Progenitor cell of endocrine pancreas (in vitro differentiated cells): Measurements from ENCODE around the gene MAP4. TPM values are rescaled to one million over a fixed set of nuclear protein-coding genes. Genes with fewer than 3 reads are reported as not detected.

Source experiments
- DNase-seq: peaks from one replicate; pipeline ENCODE4 v3.0.0; 2021; ENCODE audit warnings: low spot score; ENCODE audit not compliant: unreplicated experiment
- H3K27ac Mint-ChIP-seq: 2 replicates; pipeline ENCODE4 v1.8.0; 2021; ENCODE audit warnings: mild to moderate bottlenecking, moderate library complexity, mixed read lengths
- H3K27me3 Mint-ChIP-seq: 2 replicates; pipeline ENCODE4 v1.8.0; 2021; ENCODE audit warnings: mixed read lengths
- H3K36me3 Mint-ChIP-seq: 2 replicates; pipeline ENCODE4 v1.8.0; 2022; ENCODE audit warnings: mixed read lengths; ENCODE audit not compliant: insufficient read depth
- H3K4me1 Mint-ChIP-seq: 2 replicates; pipeline ENCODE4 v1.8.0; 2021; ENCODE audit warnings: low read depth, mixed read lengths
- H3K4me3 Mint-ChIP-seq: 2 replicates; pipeline ENCODE4 v1.8.0; 2021; ENCODE audit warnings: low read depth, mild to moderate bottlenecking, moderate library complexity, mixed read lengths
- H3K9me3 Mint-ChIP-seq: 2 replicates; pipeline ENCODE4 v1.8.0; 2021; ENCODE audit warnings: low read depth, mixed read lengths
- total RNA-seq: library from RNA; stranded (reverse); gene quantifications from 2 replicates; pipeline ENCODE4 v1.2.1, GENCODE V29; 2021
- TF ChIP-seq, protein P1 (sequence below): fragments of 200-600 bp; sonication (generic); IDR thresholded peaks from one replicate; pipeline ENCODE4 v1.5.0; 2021; ENCODE audit warnings: antibody characterized with exemption, mild to moderate bottlenecking; ENCODE audit not compliant: unreplicated experiment

Gene MAP4
- total RNA-seq, 1 donor from 2014 or later, result 121 TPM

DNA sequence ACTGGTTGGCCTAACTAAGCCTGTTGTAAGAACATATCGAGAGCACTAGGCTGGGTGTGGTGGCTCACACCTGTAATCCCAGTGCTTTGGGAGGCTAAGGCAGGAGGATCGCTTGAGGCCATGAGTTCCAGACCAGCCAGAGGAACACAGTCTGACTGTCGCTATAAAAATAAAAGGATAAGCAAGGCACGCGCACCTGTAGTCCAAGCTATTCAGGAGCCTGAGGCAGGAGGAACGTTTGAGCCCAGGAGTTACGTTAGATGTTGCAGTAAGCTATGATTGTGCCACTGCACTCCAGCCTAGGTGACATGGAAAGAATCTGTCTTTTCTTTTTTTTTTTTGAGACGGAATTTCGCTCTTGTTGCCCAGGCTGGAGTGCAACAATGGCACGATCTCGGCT is 24.9 kb downstream of the MAP4 start:
- TF ChIP-seq, protein P1, sequence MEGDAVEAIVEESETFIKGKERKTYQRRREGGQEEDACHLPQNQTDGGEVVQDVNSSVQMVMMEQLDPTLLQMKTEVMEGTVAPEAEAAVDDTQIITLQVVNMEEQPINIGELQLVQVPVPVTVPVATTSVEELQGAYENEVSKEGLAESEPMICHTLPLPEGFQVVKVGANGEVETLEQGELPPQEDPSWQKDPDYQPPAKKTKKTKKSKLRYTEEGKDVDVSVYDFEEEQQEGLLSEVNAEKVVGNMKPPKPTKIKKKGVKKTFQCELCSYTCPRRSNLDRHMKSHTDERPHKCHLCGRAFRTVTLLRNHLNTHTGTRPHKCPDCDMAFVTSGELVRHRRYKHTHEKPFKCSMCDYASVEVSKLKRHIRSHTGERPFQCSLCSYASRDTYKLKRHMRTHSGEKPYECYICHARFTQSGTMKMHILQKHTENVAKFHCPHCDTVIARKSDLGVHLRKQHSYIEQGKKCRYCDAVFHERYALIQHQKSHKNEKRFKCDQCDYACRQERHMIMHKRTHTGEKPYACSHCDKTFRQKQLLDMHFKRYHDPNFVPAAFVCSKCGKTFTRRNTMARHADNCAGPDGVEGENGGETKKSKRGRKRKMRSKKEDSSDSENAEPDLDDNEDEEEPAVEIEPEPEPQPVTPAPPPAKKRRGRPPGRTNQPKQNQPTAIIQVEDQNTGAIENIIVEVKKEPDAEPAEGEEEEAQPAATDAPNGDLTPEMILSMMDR, result no peak
- no peak for DNase-seq
- Mint-ChIP-seq H3K9me3 (no peaks in the 10 kb centered on the region), H3K4me1 (peaks cover 7% of the 10 kb centered on the region), H3K4me3 (no peak overlapping the region), H3K27ac (no peak overlapping the region), H3K27me3 (no peaks in the 10 kb centered on the region), H3K36me3 (peaks cover 9% of the 10 kb centered on the region)

DNA sequence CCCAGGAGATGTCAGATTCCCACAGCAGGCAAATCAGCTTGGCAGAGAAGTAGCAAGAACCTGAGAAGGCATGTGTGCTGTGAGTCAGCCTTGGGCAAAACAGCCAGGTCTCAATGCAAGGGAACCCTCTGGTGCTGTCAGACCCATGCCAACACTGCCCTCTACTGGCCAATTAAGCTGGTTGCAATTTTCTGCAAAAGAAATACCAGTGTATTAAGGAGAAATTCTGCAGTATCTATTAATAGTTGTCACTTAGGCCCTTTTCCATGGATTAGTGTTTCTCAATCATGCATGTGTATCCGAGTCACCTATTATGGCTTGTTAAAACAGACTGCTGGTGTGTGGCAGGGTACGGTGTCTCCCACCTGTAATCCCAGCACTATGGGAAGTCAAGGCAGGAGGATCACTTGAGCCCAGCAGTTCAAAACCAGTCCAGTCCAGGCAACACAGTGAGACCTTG is 26.2 kb downstream of the MAP4 start:
- Mint-ChIP-seq H3K4me1 (peaks cover 7% of the 10 kb centered on the region), H3K36me3 (peaks cover 7% of the 10 kb centered on the region), H3K9me3 (no peaks in the 10 kb centered on the region), H3K27ac (no peak overlapping the region), H3K27me3 (no peaks in the 10 kb centered on the region), H3K4me3 (no peak overlapping the region)
- DNase-seq, result peak; percentile 51
- TF ChIP-seq, protein P1, result peak; percentile 94

DNA sequence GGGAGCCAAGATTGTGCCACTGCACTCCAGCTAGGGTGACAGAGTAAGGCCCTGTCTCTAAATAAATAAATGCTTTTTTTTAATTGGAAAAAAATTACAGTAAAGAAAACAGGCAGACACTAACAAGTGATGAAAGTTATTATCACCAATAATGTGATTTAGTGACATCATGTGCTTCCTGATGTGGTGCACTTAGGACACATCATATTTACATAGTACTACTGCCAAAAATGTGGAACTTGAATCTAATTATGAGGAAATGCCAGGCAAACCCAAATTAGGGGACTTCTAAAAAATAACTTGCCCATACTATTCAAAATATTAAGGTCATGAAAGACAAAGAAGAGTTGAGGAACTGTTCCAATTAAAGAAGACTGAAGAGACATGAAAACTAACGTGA is 30.8 kb downstream of the MAP4 start:
- no peaks in the 10 kb centered on the region for H3K27me3 Mint-ChIP-seq
- no peaks in the 10 kb centered on the region for H3K9me3 Mint-ChIP-seq
- TF ChIP-seq, protein P1, result no peak
- DNase-seq, result no peak
- peaks cover 6% of the 10 kb centered on the region for H3K4me1 Mint-ChIP-seq
- H3K27ac Mint-ChIP-seq, result no peak overlapping the region
- peaks cover 3% of the 10 kb centered on the region for H3K36me3 Mint-ChIP-seq
- H3K4me3 Mint-ChIP-seq, result no peak overlapping the region

DNA sequence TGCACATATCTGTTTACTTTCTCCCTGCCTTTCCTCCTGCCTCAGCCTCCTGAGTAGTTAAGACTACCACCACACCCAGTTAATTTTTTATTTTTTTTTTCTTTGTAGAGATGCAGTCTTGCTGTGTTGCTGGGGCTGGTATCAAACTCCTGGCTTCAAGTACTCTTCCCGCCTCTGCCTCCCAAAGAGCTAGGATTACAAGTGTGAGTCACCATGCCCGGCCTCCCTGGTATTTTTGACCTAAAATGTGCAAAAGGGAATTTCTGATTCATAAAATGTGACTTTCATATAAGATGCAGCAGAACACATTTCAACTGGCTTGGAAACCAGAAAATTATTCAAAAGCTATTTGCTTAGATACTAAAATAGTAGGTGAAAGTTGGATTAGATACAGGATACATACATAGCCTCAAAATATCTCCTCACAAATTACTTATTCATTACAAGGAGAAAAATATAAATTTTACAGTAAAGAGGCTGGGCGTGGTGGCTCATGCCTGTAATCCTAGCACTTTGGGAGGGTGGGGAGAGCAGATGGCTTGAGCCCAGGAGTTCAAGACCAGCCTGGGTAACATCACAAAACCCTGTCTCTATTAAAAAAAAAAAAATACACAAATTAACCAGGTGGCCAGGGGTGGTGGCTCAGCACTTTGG is 32.0 kb downstream of the MAP4 start:
- no peaks in the 10 kb centered on the region for H3K27me3 Mint-ChIP-seq
- no peak overlapping the region for H3K27ac Mint-ChIP-seq
- no peak overlapping the region for H3K4me3 Mint-ChIP-seq
- TF ChIP-seq, protein P1, result no peak
- no peaks in the 10 kb centered on the region for H3K9me3 Mint-ChIP-seq
- peaks cover 3% of the 10 kb centered on the region for H3K36me3 Mint-ChIP-seq
- no peak for DNase-seq
- no peaks in the 10 kb centered on the region for H3K4me1 Mint-ChIP-seq

DNA sequence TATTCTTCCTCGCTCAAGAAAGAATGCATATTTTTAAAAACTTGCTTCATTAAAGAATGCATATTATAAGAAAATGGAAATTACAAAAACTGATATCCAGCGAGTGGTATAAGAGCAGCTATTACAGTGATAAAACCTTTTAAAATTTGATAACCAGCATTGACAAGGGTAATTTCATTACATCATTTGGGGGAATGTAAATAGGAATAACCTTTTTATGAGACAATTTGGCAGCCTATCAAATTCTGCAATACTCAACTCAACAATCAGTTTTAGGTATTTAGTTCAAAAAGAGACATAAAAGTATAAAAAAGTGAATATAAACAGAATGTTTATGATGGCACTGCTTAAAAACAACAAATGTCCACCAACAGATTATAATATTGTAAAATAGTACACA is 35.4 kb downstream of the MAP4 start:
- Mint-ChIP-seq H3K27ac (no peak overlapping the region), H3K27me3 (no peaks in the 10 kb centered on the region), H3K4me1 (peaks cover 1% of the 10 kb centered on the region), H3K36me3 (peaks cover 2% of the 10 kb centered on the region), H3K4me3 (no peak overlapping the region), H3K9me3 (no peaks in the 10 kb centered on the region)
- no peak for DNase-seq
- TF ChIP-seq, protein P1, result no peak
